Osteoblast (primary cell): ENCODE results near the gene DGKD. TPM values are rescaled to one million over a fixed set of nuclear protein-coding genes. Genes with fewer than 3 reads are reported as not detected.
A peak's percentile ranks its signal among the peaks of the same experiment; 100 is the strongest.

Source experiments
- DNase-seq: peaks from one replicate; pipeline ENCODE4 v3.0.0; 2011; ENCODE audit warnings: low spot score, mixed read lengths; ENCODE audit not compliant: insufficient read length; ENCODE audit errors: missing footprints
- H2AFZ ChIP-seq: 2 replicates; pipeline ENCODE4 v1.6.0; 2011; ENCODE audit warnings: mild to moderate bottlenecking, low read length
- H3K27ac ChIP-seq: 2 replicates; pipeline ENCODE4 v1.5.1; 2011; ENCODE audit warnings: mild to moderate bottlenecking, low read depth, low read length, moderate library complexity
- H3K27me3 ChIP-seq: 2 replicates; pipeline ENCODE4 v1.6.0; 2012; ENCODE audit warnings: mild to moderate bottlenecking, control low read depth, inconsistent platforms, low read length, moderate library complexity; ENCODE audit not compliant: insufficient read depth
- H3K36me3 ChIP-seq: 2 replicates; pipeline ENCODE4 v1.5.1; 2011; ENCODE audit warnings: mild to moderate bottlenecking, low read length, control low read depth, moderate library complexity; ENCODE audit not compliant: insufficient read depth
- H3K4me1 ChIP-seq: 2 replicates; pipeline ENCODE4 v1.5.1; 2011; ENCODE audit warnings: mild to moderate bottlenecking, low read length, control low read depth, moderate library complexity; ENCODE audit not compliant: insufficient read depth
- H3K4me2 ChIP-seq: 2 replicates; pipeline ENCODE4 v1.6.0; 2011; ENCODE audit warnings: mild to moderate bottlenecking, low read length; ENCODE audit not compliant: insufficient read depth
- H3K4me3 ChIP-seq: fragments of 200-600 bp; sonication (generic); 3 replicates; pipeline ENCODE4 v1.5.1; 2012; ENCODE audit warnings: mild to moderate bottlenecking, low read length, inconsistent platforms; ENCODE audit not compliant: insufficient read depth
- H3K79me2 ChIP-seq: 2 replicates; pipeline ENCODE4 v1.6.0; 2012; ENCODE audit warnings: mild to moderate bottlenecking, low read length, control low read depth, inconsistent platforms; ENCODE audit not compliant: insufficient read depth
- H3K9me3 ChIP-seq: 2 replicates; pipeline ENCODE4 v1.5.1; 2011; ENCODE audit warnings: low read depth, low read length, control low read depth
- H4K20me1 ChIP-seq: 2 replicates; pipeline ENCODE4 v1.6.0; 2012; ENCODE audit warnings: mild to moderate bottlenecking, low read length, control low read depth; ENCODE audit not compliant: insufficient read depth
- CTCF ChIP-seq: IDR thresholded peaks from 2 replicates; pipeline ENCODE4 v1.5.1; 2011; ENCODE audit warnings: mild to moderate bottlenecking, low read depth, low read length, moderate library complexity; ENCODE audit errors: extremely low read depth
- total RNA-seq: library from RNA; depleted of rRNA; stranded (reverse); fragments of >200 nt; gene quantifications from 2 replicates; pipeline ENCODE4 v1.2.3, GENCODE V29; 2012

The DGKD gene
- total RNA-seq, 1 donor: 6.5 TPM

GRCh38 chr2:233468047-233468740 is 113.9 kb downstream of the DGKD start:
- H3K79me2 ChIP-seq: no peaks in the 10 kb centered on the region
- H3K4me1 ChIP-seq: no peaks in the 10 kb centered on the region
- H3K27me3 ChIP-seq: no peaks in the 10 kb centered on the region

GRCh38 chr2:233468741-233469110 is 114.4 kb downstream of the DGKD start:
- Histone ChIP-seq H4K20me1 (no peaks in the 10 kb centered on the region), H3K79me2 (no peaks in the 10 kb centered on the region), H3K36me3 (no peaks in the 10 kb centered on the region), H3K4me1 (no peaks in the 10 kb centered on the region), H3K4me2 (no peak overlapping the region), H3K27me3 (no peaks in the 10 kb centered on the region), H3K4me3 (no peak overlapping the region), H3K9me3 (no peaks in the 10 kb centered on the region), H3K27ac (no peak overlapping the region), H2AFZ (no peak overlapping the region)
- peak; percentile 82 for DNase-seq
- TF ChIP-seq CTCF: no peak

More at GRCh38 chr2:233468047-233468740, 113.9 kb downstream of the DGKD start:
- Histone ChIP-seq H2AFZ (no peak overlapping the region), H3K27ac (no peak overlapping the region), H4K20me1 (no peaks in the 10 kb centered on the region), H3K4me3 (no peak overlapping the region), H3K36me3 (no peaks in the 10 kb centered on the region), H3K4me2 (no peak overlapping the region), H3K9me3 (no peaks in the 10 kb centered on the region)
- DNase-seq: peak; percentile 44
- no peak for TF ChIP-seq CTCF

- Histone ChIP-seq H3K27ac (no peak overlapping the region), H3K4me2 (no peak overlapping the region), H4K20me1 (no peaks in the 10 kb centered on the region), H2AFZ (no peak overlapping the region), H3K79me2 (no peaks in the 10 kb centered on the region), H3K9me3 (no peaks in the 10 kb centered on the region), H3K4me3 (no peak overlapping the region), H3K27me3 (no peaks in the 10 kb centered on the region), H3K36me3 (no peaks in the 10 kb centered on the region), H3K4me1 (no peaks in the 10 kb centered on the region)
- peak; percentile 70 for DNase-seq
- TF ChIP-seq CTCF: no peak
These were observed 115.1 kb downstream of the DGKD start for GRCh38 chr2:233469261-233470010.

- Histone ChIP-seq H3K4me1 (no peaks in the 10 kb centered on the region), H3K9me3 (no peaks in the 10 kb centered on the region), H3K36me3 (no peaks in the 10 kb centered on the region), H3K4me2 (no peak overlapping the region), H2AFZ (no peak overlapping the region), H3K79me2 (no peaks in the 10 kb centered on the region), H3K4me3 (no peak overlapping the region), H3K27me3 (no peaks in the 10 kb centered on the region), H4K20me1 (no peaks in the 10 kb centered on the region), H3K27ac (no peak overlapping the region)
- peak; percentile 48 for DNase-seq
- TF ChIP-seq CTCF: no peak
These were observed 115.9 kb downstream of the DGKD start for GRCh38 chr2:233470011-233470687.
